ENCODE results near the gene TLCD2. TPM values are rescaled to one million over a fixed set of nuclear protein-coding genes. Genes with fewer than 3 reads are reported as not detected.
A peak's percentile ranks its signal among the peaks of the same experiment; 100 is the strongest.

The TLCD2 gene
- total and polyA plus RNA-seq, 2 of the 13 experiments (the other 11 are each of a cell fraction or from before 2014, with no cell fraction given), result 0.90 to 1.1 TPM

GRCh38 chr17:1724351-1724868 is 14.2 kb upstream of the TLCD2 start, which contains the start of gene WDR81 (continued):
- no peak for TF ChIP-seq ZBTB40 (IDR thresholded peaks at IDR 0.05)
- TF ChIP-seq ZBTB40 (CRISPR knock-in tag; IDR thresholded peaks at IDR 0.05), result no peak
- TF ChIP-seq FOSL2 (CRISPR knock-in tag; IDR thresholded peaks at IDR 0.05), result peak; percentile 46; the same call in 1 of the 2 replicates
- no peak for TF ChIP-seq TRIM22 (IDR thresholded peaks at IDR 0.05)
- peak; percentile 80 for TF ChIP-seq KDM5A (IDR thresholded peaks at IDR 0.05; ENCODE audit: borderline replicate concordance, low read length)
- peak in 1 of 2 experiments; percentile 46; a peak in 1 of 4 replicates for TF ChIP-seq POLR2A (IDR thresholded peaks at IDR 0.05; ENCODE audit: insufficient read depth in 1 of 2, low read depth in 2 of 2, low read length in 2 of 2)
- TF ChIP-seq SMARCC2 (IDR thresholded peaks at IDR 0.05), result no peak
- TF ChIP-seq TSC22D2 (CRISPR knock-in tag; IDR thresholded peaks at IDR 0.05; ENCODE audit: borderline replicate concordance), result peak; percentile 49; the same call in 1 of the 2 replicates
- peak; percentile 48; the same call in 1 of the 2 replicates for TF ChIP-seq RXRB (CRISPR knock-in tag; IDR thresholded peaks at IDR 0.05; ENCODE audit: borderline replicate concordance)
- 0 out of 2 replicates have a peak, but pooled peaks have one; percentile 83 for TF ChIP-seq NCOA1 (CRISPR knock-in tag; IDR thresholded peaks at IDR 0.05)
- TF ChIP-seq MTF2 (CRISPR knock-in tag; IDR thresholded peaks at IDR 0.05; ENCODE audit: borderline replicate concordance), result peak; percentile 3; the same call in 1 of the 2 replicates
- TF ChIP-seq PAX8 (CRISPR knock-in tag; IDR thresholded peaks at IDR 0.05; ENCODE audit: borderline replicate concordance), result no peak; the same call in 1 of the 2 replicates
- TF ChIP-seq PPARG (CRISPR knock-in tag; conservative IDR thresholded peaks at IDR 0.05), result no peak
- TF ChIP-seq ZNF121 (CRISPR knock-in tag; IDR thresholded peaks at IDR 0.05), result peak; percentile 71
- no peak; the same call in none of the 2 replicates for TF ChIP-seq THRA (CRISPR knock-in tag; IDR thresholded peaks at IDR 0.05; ENCODE audit: borderline replicate concordance)
- TF ChIP-seq KMT2A (CRISPR knock-in tag; IDR thresholded peaks at IDR 0.05), result 0 out of 2 replicates have a peak, but pooled peaks have one; percentile 59
- peak; percentile 77; the same call in 1 of the 2 replicates for TF ChIP-seq THAP11 (CRISPR knock-in tag; IDR thresholded peaks at IDR 0.05)
- peak; percentile 37; the same call in 1 of the 2 replicates for TF ChIP-seq ARNTL (CRISPR knock-in tag; IDR thresholded peaks at IDR 0.05)
- peak; percentile 64 for TF ChIP-seq ZNF451 (CRISPR knock-in tag; IDR thresholded peaks at IDR 0.05)

Data from HepG2 (cell line).